Kidney tubule cell (primary cell): ENCODE data around the gene IFI35.
"Not testable (repeated sequence)": the region's sequence is repeated elsewhere in the genome, so short reads cannot be mapped to it uniquely, and the experiment has no call there.

ENCODE experiments used
- DNase-seq: peaks from one replicate; pipeline ENCODE4 v3.0.0-alpha.2; 2018; ENCODE audit warnings: low spot score

Gene IFI35

DNA sequence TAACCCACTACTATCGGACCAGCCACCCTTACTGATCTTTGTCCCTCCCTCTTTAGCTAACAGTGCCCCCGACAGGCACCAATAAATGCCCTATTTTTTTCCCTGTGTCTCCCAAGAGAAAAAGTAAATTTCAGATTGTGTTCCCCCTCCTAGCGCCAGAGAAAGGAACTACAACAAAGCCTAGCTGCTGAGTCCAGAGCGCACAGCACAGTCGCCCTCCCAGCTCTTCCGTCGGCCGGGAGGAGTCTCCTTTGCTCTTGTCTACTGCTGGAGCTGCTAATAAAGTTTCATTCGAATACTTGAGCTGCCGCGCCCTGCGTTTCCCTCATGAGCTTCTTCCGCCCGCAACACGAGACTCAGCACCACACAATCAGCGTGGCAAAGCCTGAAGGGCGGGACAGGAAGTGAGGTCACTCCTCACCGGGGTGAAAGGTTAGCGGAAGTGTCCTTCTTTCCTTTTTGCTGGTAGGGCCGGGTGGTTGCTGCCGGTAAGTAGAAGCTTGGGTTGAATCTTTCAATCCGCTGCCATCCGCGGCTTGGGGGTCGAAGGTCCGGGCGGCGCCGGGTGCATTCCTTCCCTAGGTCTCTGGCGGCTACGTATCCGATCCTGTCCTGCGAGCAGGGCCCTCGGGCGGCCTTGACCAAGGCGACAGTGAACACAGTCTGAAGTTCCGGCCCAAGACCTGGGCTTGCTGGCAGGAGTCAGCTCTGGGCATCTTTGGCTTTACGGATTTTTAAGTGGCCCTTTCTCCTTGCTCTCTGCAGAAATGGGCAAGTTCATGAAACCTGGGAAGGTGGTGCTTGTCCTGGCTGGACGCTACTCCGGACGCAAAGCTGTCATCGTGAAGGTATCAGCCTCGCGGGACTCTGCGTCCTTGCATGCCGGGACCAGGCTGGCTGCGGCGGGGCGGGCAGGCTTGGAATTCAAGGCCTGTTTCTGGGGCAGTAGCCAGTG lies 8.3 kb upstream of the IFI35 start, which contains the start of gene RPL27:
RPL27 (plus strand) TSS at position 436 of the 955 bp plus-strand sequence; CDS start at position 768, 332 bp downstream.
- peak; percentile 100 for DNase-seq

DNA sequence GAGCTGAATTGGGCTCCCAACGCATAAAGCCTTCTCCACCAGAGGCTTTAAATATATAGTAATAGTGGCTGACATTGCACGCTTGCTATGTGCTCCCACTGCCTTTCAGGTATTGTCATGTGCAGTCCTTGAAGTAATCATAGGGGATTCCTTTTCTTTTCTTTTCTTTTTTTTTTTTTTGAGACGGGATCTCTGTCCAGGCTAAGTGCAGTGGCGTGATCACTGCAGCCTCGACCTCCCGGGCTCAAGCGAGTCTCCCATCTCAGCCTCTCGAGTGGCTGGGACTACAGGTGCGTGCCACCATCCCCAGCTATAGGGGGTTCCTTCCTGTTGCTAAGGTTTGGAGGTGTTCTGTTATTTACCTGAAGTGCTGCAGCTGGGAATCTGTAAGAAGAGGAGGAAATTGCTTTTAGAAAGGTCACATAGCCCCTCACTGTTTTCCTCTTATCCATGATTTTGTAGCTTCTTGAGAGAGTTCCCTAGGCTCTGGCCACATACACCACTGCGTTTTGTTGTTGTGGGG lies 7.5 kb upstream of the IFI35 start:
- DNase-seq: no peak

DNA sequence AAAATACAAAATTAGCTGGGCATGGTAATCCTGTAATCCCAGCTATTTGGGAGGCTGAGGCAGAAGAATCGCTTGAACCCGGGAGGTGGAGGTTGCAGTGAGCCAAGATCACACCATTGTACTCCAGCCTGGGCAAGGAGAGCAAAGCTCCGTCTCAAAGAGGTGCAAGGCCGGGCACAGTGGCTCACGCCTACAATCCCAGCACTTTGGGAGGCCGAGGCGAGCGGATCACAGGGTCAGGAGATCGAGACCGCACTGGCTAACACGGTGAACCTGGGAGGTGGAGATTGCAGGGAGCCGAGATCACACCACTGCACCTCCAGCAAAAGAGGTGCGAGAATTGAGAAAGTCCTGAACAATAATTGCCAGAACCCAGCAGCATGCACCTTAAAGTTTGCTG lies 5.7 kb upstream of the IFI35 start:
- not testable (repeated sequence) for DNase-seq

DNA sequence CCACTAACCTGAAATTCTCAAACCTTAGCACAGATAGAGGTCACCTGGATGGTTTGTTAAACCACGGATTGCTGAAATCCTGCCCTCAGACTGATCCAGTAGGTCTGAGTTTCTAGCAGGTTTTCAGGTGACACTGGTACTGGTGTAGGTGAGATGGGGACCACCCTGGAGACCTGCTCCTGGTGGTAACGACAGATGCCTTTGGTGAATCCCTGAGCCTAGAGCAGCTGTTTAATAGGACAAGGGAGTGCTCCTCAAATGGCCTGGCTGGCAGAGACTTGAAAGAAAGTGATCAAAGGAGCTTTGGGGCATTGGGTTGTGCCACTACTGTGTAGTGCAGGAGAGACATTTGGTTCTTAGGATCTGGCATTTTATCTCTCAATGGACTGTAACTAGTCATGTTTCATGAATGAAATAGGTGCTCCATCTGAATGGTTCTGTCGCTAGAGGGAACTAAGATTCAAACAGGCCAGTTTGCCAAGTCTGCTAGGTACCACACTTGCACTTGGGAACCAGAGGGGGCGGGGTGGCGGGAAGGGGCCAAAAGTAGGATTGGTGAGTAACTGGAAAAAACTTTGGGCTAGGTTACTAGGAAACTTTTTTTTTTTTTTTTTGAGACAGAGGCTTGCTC lies 2.9 kb upstream of the IFI35 start:
- DNase-seq: peak; percentile 54

DNA sequence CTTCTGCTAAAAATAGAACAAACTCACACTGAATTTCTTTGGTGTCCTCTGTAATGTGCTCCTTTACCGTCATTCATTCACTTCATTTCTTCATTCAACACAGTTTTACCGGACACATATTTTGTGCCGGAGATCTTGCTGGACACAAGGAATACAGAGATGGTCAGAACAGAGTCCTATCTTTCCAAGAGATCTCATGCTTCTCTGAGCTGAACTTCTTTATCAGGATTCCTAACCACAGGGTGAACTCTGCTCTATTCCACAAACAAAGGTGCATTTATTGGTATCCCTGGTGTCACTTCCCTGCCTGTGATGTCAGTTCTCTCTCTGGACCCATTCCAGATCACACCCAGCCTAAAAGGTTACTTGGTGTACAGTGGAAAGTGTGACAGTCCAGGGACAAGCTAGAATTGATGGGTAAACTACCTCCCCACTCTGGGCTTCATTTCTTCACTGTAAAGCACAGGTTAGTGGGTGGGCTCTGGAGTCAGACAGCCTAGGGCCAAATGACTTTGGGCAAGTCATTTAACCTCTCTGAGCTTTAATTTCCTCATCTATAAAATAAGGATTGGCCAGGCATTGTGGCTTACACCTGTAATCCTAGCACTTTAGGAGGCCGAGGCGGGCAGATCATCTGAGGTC lies 4.2 kb downstream of the IFI35 start:
- peak; percentile 36 for DNase-seq

DNA sequence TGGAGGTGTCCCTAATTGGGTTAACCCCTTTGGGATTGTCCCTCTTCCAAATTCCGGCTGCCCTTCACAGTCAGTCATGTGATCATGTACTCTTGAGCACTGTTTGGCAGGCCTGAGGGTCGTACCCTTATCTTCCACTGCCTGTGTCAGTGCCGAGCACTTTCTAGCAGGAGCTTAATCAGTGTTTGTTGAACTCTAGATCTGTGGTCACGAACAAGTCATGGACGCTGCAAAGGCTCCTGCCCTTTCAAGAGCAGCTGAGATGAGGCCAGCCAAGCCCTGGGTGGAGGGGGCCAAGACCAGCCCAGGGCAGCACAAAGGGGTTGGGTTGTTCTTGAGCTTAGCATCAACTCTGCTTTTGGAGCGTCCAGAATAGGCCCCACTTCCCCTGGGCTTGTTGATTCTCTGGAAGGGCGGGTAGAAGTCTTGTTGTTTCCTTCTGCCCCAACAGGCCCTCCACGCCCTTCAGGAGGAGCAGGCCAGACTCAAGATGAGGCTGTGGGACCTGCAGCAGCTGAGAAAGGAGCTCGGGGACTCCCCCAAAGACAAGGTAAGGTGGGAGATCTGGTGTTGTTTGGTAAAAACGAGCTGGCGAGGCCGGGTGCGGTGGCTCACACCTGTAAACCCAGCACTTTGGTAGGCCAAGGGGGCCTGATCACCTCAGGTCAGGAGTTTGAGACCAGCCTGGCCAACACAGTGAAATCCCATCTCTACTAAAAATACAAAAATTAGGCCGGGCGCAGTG lies 5.3 kb downstream of the IFI35 start:
- DNase-seq: no peak

DNA sequence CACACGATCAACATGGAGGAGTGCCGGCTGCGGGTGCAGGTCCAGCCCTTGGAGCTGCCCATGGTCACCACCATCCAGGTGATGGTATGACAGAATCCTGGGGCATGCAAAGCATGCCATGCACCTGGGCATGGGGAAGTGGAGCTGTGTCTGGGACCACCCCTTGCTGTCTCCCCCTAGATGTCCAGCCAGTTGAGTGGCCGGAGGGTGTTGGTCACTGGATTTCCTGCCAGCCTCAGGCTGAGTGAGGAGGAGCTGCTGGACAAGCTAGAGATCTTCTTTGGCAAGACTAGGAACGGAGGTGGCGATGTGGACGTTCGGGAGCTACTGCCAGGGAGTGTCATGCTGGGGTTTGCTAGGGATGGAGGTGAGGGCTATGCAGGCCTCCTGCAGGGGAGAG lies 6.7 kb downstream of the IFI35 start:
- no peak for DNase-seq

DNA sequence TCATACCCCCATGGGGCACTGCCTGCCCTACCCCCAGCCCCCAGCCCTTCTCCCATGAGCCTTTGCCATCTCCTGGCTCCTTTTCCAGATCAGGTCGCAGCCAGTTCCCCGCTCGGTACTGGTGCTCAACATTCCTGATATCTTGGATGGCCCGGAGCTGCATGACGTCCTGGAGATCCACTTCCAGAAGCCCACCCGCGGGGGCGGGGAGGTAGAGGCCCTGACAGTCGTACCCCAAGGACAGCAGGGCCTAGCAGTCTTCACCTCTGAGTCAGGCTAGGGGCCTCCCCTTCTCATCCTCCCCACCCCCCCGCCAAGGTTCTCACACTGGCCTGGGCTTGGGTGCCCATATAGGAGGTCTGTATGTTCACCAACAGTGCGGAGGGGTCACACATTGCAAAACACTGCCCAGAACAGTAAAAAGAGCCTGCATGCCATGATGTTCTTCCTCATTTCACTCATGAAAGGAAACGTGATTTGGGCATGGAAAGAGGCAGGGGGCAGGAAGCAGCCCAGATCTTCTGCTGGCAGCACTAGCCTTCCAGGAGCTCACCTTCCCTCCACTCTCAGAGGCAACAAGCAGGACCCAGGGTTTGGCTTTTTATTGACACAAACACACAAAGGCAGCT lies 7.5 kb downstream of the IFI35 start:
- DNase-seq: no peak

DNA sequence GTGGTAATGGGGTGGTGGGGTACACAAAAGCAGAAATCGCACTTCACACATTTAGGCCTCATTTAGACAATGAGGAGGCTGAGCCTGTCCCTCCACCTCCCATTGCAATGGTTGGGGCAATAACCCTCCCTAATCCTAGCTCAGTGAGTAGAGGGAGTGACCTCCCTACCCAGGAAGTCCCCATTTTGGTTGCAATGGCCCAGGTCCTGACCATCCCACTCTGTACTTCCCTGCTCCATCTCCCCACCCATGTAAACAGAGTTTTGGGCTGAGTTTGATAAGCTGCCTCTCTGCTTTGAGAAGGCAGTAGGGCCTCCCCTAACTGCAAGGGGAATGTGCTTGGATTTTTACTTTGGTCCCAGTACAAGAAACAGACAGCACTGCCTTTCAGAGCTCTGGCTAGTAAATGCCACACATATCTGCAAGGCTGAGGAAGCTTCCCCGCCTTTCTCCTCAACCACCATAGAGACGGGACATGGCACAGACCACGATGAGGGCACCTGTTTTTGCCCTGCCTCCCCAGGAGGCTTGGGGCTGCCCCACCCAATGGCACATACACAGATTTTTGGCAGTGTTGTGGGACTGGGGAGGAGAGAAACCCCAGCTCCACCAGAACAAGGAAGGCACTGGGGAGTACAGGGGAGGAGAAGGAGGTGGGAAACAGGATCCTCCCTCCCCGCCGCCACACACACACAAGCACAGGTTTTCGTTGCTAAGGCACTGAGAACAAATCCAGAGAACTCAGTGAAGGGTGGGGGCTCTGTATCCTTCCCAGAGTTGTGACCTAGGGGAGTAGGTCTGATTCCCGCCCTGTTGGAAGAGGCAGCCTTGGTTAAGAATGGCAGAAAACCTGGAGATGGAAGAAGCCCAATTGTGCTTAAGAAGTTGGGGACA lies 8.3 kb downstream of the IFI35 start:
- no peak for DNase-seq

DNA sequence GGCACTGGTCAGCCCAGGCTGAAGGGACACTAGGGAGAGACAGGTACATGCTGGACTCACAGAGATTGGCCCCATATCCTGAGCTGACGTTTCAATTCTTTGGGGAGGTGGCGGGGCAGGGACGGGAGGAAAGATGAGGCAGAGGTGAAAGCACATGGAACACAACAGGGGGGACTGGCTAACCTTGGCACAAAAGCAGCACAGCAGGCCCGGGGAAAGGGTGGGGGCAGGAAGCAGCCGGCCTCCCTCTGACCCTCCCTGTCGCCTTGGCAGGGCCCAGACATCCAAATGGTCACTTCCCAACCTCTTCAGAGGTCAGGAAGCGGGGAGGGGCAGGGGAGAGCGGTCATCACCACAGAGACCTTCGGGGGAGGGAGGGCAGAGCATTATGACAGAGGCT lies 9.0 kb downstream of the IFI35 start:
- DNase-seq: no peak

DNA sequence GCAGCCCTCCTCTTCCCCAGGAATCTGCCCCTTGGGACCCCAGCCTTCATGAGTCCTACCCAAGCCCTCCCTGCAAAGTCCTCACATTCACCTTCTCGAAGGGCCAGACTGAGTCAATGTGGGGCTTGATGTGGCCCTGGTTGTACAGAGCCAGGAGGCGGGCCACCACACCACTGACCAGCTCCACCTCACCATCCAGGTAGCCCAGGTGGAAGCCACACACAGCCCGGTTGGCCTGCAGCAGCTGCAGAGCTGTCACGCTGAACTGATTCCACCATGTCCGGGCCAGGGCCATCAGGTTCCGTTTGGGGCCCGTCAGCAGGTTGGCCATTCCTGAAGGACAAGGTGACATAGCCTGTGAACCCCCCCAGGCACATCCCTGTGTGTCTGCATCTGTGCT lies 9.6 kb downstream of the IFI35 start:
- DNase-seq: no peak

DNA sequence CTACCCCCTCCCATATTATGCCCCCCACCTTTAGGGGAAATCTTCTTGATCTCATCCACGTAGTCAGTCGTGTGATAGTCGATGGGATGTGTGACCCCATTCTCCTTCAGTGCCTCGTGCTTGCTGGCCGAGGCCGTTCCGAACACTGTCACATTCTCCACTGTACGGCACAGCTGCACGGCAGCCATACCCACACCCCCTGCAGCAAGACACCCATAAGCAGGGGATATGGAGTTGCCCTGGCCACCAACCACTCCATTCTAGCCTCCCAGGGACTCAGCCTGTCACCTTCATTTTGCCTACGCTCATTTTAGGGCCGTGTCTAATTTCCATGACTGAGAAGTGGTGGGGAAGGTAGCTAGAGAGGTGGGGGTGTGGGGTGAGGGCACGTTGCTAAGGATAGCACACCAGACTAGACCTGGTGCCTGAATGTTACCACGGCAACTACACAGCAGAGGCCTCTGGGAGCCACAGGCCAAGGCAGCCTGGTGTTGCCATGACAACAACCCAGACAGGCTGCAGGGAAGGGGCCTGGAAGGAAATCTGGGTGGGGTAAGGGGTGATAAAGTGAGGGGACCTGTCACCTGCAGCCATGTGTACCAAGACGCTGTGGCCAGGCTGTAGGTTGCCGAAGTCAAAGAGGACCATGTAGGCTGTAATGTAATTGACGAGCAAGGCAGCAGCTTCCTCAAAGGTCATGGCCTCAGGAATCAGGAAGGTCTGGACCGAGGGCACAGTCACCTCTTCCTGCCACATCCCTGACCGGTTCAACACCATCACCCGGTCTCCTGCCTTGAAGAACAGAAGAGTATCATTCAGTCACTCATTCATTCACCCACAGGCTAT lies 11.6 kb downstream of the IFI35 start:
- no peak for DNase-seq

DNA sequence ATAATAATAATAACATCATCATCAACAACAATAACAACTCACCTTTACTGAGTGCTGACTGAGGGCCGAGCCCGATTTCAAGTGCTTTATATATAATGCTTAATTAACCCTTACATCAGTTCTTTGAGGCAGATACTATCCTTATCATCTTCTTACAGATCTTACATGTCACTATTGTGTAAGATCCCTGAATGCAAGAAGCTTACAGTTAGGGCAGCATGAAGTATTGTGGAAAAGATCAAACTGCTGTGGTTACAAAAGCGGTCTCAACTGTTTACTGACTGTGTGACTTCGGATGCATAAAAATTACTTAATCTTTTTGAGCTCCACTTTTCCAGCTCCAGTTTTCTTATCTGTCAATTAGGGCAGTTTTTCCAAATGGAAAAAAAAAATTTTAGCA lies 12.3 kb downstream of the IFI35 start:
- no peak for DNase-seq

DNA sequence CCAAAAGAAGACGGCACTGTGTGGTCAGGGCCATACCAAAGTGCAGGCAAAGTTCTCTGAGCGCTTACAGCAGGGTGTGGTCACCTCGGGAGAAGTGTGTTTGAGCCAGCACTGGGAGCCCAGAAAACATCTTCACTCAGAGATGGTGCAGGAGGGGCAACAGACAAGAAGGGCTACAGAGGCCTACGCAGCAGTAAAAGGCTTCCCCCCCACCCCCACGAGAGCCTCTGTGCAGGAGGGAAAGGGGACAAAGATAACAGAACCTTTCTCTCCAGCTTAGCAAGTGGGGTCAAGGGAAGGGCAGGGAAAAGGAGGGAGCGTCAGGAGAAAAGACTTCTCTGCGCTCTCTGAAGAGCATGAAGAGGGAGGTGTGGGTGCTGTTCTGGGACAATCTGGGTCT lies 12.8 kb downstream of the IFI35 start:
- DNase-seq: no peak

DNA sequence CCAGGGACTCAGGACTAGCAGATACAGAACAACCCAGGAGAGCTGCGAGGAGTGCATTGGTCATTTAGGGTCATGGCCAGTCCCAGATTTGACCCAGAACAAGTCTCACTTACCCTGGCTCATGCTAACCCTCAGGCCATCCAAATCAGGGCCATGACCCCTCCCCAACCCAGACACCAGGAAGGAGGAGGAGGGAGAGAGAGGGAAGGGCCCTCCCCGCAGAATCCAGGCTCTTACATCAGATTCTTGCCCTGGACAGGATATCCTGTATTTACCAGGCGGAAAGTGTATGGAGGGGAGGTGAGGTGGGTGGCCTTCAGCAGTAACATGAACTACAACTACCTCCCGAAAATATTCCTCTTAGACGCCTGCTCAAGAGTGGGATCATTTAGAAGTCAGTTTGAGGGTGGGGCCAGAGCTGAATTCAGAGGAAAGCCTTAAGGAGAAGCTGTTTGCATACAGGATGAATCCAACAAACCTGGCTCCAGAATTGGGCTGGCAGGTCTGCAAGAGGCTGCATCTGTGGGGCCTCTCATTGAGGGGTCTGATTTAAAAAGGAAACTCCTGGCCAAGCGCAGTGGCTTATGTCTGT lies 13.5 kb downstream of the IFI35 start:
- no peak for DNase-seq

DNA sequence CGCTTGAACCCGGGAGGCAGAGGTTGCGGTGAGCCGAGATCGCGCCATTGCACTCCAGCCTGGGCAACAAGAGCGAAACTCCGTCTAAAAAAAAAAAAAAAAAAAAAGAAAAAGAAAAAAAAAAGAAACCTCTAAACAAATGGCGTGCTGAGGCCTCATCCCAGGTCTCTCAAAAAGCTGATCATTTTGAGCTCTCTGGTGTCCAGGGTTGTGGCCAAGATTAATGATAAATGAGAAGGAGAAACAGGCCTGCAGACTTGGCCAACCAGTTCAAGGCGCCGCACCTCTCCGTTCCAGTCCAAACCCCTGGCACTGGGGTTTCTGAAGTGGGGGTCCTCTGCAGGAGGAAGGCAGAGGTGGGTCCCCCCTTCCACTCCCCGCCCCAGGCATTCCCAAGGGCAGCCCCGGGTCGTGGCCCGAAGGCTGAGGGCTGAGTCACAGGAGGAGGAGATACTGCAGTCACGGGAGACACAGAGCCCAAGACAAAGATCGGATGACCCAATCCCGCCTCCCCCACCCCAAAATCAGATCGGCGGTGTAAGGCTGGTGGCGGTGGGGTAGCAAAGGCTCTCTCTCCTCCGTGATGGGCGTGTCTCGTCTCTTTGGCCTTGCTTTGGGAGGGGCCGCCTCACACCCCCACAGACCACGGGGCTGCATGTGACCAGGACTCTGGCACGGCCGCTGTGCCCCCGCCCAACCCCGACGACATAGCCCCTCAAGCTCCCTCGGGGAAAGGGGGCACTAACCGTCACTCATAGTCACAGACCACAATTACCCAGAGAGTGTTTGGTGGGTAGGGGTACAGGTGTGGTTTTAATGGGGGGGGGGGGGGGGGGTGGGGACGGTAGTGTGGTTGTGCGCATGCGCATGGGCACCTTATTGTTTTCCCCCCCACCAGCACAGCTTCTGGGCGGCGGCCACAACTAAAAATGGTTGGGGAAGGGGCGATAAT lies 14.5 kb downstream of the IFI35 start:
- peak; percentile 77 for DNase-seq

DNA sequence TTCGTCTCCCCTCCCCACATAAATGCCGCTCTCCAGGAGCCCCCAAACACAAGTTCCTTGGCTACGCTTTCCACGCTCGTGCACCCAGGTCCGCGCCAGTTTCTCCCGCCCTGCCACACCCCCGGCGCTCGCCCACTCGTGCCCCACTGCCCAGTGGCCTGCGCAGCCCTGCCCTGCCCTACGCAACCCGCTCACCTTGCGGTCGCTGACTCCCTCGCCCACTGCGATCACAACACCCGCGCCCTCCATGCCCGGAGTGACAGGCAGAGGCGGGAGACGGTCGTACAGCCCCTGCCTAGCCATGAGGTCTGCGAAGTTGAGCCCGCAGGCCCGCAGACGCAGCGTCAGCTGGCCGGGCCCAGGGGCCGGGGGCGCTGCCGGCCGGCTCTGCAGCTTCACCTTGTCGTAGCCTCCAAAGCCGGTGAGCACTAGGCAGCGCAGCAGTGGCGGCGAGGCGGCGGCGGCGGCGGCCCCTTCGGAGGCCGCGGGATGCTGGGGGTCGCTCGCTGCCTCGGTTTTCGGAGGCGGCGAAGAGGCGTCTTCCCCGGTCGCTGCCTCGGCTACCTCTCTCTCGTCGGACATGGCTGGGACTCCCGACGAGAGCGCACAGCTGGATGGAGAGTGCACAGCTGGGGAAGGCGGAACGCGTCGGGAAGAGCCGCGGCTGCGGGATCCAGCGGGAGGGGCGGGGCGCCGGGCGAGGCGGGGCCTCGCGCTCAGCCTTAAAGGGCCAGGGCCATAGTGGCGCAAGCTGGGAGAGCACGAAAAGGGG lies 15.3 kb downstream of the IFI35 start, which contains the start of gene VAT1:
VAT1 (minus strand) TSS at position 645 of the 772 bp plus-strand sequence; CDS start at position 582, 63 bp downstream.
- peak; percentile 78 for DNase-seq
